Measurements from ENCODE around the gene FBXO33.

- no peak for TF ChIP-seq EZH2 (IDR thresholded peaks at IDR 0.05; ENCODE audit: borderline replicate concordance, low read depth, low read length, poor library complexity, severe bottlenecking)
- TF ChIP-seq CTCF (conservative IDR thresholded peaks at IDR 0.05; ENCODE audit: low read depth, low read length), result no peak
Observed at GRCh38 chr14:39441805-39442204, 9.6 kb upstream of the FBXO33 start.
